CD4-positive, alpha-beta T cell treated with Interferon alpha-2 for 1 hour (primary cell): ENCODE data around the gene MRPL44.
"Not testable (repeated sequence)": the region's sequence is repeated elsewhere in the genome, so short reads cannot be mapped to it uniquely, and the experiment has no call there.

Experiments
- DNase-seq, 2 donors: peaks; one replicate each; pipeline ENCODE4 v3.0.0-alpha.2; 2020 to 2022

Gene MRPL44

GRCh38 chr2:223972656-223973102 lies 15.4 kb downstream of the MRPL44 start:
- DNase-seq = no peak

GRCh38 chr2:223973606-223974005 lies 16.3 kb downstream of the MRPL44 start:
- no peak for DNase-seq

- no peak for DNase-seq
Measured at GRCh38 chr2:223976635-223977226, 19.5 kb downstream of the MRPL44 start.

GRCh38 chr2:223978451-223978850 lies 21.2 kb downstream of the MRPL44 start:
- no peak for DNase-seq

- no peak for DNase-seq
Measured at GRCh38 chr2:223979730-223980396, 22.6 kb downstream of the MRPL44 start.

GRCh38 chr2:223980397-223980735 lies 23.1 kb downstream of the MRPL44 start:
- DNase-seq = no peak

GRCh38 chr2:223980803-223981202 lies 23.5 kb downstream of the MRPL44 start:
- no peak for DNase-seq

GRCh38 chr2:223981241-223981640 lies 24.0 kb downstream of the MRPL44 start:
- no peak for DNase-seq

- DNase-seq = no peak
Measured at GRCh38 chr2:223989206-223989855, 32.1 kb downstream of the MRPL44 start.

GRCh38 chr2:223989856-223990232 lies 32.6 kb downstream of the MRPL44 start:
- DNase-seq = no peak

GRCh38 chr2:223991611-223992010 lies 34.3 kb downstream of the MRPL44 start:
- no peak for DNase-seq

- peak; percentile 40 to 64 for DNase-seq
Measured at GRCh38 chr2:223993634-223994232, 36.5 kb downstream of the MRPL44 start.

- DNase-seq = no peak
Measured at GRCh38 chr2:223994562-223995162, 37.4 kb downstream of the MRPL44 start.

GRCh38 chr2:223995569-223995968 lies 38.3 kb downstream of the MRPL44 start:
- DNase-seq = no peak

GRCh38 chr2:223996391-223996790 lies 39.1 kb downstream of the MRPL44 start:
- DNase-seq = no peak

GRCh38 chr2:223997938-223998337 lies 40.7 kb downstream of the MRPL44 start:
- no peak for DNase-seq

- DNase-seq = no peak
Measured at GRCh38 chr2:223998948-223999347, 41.7 kb downstream of the MRPL44 start.

GRCh38 chr2:223999862-224000261 lies 42.6 kb downstream of the MRPL44 start:
- no peak for DNase-seq

- DNase-seq = not testable (repeated sequence)
Measured at GRCh38 chr2:224000662-224001061, 43.4 kb downstream of the MRPL44 start.

- no peak for DNase-seq
Measured at GRCh38 chr2:224004105-224004695, 46.9 kb downstream of the MRPL44 start.

GRCh38 chr2:224008702-224009261 lies 51.5 kb downstream of the MRPL44 start:
- DNase-seq = no peak

GRCh38 chr2:224009605-224010315 lies 52.5 kb downstream of the MRPL44 start:
- no peak for DNase-seq
